Occipital lobe (tissue), 2 donors: ENCODE measurements around the gene ST6GAL1. TPM values are rescaled to one million over a fixed set of nuclear protein-coding genes. Genes with fewer than 3 reads are reported as not detected.

ENCODE experiments used
- DNase-seq: peaks from one replicate; lab custom pipeline; 2025; lab: John Stamatoyannopoulos, UW
- total RNA-seq: library from RNA; depleted of rRNA; stranded (reverse); fragments of >200 nt; gene quantifications from one replicate; pipeline ENCODE4 v1.2.3, GENCODE V29; 2014

Gene ST6GAL1
- total RNA-seq, 1 donor from 2014 or later = 39.6 TPM

DNA sequence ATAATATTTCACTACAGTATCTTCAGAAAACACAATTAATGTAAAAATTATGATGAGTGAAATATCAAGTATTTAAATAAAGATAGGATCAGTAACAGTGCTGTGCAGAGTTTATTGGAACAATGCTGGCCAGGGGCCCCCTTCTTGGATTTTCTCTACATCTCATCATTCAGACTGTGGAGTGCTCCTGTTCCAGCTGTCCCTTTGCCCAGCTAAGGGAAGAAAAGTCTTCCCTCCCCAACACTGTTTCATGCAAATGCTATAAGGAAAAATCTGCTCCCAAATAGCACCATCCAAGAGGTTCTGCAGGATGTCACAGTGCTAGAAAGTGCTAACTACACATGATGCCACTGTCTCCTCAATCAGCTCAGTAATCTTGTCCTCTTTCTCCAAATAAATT is 144.5 kb downstream of the ST6GAL1 start:
- DNase-seq = no peak

DNA sequence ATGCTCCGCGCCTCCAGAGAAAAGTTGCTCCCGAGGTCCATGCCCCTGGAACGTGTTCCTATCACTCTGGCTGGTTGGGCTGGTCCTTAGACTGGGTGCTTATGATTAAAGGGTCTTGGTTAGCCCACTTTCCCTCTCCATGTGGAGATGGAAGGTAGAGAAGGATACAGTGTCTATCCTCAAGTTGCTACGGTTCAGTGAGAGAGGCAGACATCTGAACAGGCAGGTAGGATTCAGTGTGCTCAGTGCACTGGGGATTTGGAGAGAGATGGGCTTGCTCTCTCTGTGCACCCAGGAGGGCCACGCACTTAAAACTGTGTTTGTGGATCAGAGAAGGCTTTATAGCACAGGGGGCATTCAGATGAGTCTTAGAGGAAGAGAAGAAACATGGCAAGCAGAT is 146.0 kb downstream of the ST6GAL1 start:
- DNase-seq = no peak

DNA sequence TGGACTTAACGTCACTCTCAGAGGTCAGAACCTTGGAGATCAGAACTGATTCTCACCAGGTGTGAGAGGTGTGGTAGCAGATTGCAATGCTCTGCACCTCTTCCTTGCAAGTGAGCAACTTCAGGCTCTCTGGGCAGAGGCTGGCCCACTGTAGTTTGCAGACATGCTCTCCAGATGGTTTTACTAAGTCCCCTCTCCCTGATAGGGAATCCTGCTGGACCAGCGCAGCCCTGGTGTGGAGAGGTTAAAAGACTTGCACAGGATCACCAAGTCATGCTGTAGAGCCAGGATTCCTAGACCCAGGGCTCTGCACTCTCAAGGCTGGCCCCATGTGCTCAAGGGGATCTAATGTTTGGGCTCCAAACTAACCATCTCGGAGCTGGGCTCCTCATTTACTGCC is 146.8 kb downstream of the ST6GAL1 start:
- DNase-seq = no peak

GRCh38 chr3:187077537-187077936 is 147.2 kb downstream of the ST6GAL1 start:
- no peak for DNase-seq

DNA sequence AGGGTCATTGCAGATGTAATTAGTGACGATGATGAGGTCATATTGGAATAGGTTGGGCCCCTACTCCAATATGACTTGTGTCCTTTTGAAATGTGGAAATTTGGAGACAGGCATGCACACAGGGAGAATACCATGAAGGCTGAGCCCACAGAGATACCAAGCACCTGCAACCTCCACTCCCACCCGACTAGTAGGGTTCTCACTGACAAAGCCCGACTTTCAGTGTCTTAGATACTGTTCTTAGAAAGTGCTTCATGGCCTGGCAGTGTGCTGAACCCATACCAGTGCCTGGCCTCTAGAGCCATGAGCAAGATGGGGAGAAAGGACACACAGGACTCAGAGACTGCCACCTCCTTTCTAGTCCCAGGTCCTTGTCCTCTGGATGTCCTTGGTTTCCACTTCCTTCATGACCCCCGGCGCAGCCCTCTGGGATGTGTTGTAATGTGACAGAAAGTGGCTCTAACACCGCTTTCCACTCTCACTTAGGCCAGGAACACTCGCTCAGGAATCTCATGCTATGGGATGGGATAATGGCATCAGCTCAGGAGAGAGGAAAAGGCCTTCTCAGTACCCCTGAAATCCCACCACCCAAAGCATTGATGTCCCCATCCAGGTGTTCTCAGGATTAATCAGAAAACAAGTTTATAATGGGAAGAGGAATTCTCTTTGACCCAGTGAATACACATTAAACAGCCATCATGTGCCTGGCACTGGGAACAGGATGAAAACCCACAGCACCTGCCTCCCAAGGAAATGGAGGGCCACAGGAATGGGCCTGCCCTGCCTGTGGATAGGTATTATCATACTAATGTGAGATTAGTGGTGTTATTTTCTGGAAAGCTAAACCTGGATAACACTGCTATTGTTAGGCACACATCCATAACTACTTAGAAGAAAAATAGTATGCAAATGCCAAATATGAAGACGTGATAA is 149.0 kb downstream of the ST6GAL1 start:
- DNase-seq = no peak

DNA sequence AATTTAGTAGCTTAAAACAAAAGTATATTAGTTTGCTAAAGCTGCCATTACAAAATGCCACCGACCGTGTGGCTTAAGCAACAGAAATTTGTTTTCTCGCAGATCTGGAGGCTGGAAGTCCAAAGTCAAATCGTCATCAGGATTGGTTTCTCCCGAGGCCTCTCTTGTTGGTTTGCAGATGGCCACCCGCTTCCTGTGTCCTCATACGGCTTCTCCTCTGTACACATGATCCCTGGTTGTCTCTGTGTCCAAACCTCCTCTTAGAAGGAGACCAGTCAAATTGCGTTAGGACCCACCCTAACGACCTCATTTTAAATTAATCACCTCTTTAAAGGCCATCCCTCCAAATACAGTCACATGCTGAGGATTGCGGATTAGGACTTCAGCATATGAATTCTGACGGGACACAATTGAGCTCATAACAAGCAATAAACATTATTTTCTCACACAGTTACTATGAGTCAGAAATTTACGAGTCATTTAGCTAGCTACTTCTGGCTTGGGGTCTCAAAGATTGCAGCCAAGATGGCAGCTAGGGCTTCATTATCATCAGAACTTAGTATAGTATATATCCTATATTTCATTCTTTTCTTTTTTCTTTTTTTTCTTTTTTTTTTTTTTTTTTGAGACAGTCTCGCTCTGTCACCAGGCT is 150.6 kb downstream of the ST6GAL1 start:
- DNase-seq = no peak

DNA sequence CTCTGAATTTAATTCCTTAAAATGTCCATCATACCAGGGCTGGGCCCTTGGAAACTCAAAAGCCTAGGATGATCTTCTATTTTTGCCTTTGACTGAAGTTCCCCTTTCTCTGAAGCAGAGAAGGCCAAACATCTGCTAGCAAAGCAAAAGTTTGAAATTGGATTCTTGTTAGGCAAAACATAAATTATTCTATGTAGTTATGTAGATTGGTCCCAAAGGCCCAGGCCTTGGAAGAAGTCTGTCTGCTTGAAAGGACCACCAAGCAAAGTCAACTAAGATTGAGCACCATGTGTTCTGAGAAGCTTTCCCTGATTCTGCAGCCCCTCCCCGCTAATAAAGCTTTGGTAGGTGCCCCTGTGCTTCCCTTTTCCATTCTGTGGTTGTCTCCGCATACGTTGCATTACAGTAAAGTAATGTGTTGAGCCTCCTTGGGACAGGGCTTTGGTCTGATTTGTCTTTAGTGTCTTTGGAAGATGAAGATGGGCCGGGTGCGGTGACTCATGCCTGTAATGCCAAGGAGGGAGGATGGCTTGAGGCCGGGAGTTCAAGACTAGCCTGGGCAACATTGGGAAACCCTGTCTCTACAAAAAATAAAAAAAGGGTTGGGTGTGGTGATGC is 152.5 kb downstream of the ST6GAL1 start:
- no peak for DNase-seq

DNA sequence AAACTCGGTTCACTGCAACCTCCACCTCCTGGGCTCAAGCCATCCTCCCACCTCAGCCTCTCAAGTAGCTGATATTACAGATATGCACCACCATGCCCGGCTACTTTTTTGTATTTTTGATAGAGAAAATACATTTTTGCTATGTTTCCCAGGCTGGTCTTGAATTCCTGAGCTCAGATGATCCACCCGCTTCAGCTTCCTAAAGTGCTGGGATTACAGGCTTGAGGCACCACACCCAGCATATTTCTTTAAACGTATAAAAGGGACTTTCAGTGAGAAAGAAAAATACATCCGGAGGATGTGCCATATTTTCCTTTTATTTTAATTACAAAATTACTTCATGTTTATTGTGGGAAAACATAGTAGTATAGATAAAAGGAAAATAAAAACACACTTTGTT is 153.8 kb downstream of the ST6GAL1 start:
- DNase-seq = no peak

DNA sequence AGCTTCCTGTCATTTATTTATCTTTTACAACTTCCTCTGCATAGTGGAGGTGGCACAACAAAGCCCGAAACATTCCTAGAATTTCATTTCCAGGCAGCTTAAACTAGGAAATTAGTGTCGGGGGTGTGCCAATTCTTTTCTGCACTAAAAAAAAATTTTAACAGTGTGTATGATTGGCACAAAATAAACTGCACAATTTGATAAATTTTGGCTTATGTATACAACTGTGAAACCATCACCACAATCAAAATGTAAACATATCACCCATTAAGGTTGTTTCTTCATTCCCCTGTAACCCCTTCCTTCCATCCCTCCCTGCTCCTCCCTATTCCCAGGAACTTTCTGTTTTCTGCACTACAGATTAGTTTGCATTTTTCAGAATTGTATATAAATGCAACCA is 154.3 kb downstream of the ST6GAL1 start:
- DNase-seq = no peak

GRCh38 chr3:187085021-187085666 is 154.8 kb downstream of the ST6GAL1 start:
- no peak for DNase-seq

DNA sequence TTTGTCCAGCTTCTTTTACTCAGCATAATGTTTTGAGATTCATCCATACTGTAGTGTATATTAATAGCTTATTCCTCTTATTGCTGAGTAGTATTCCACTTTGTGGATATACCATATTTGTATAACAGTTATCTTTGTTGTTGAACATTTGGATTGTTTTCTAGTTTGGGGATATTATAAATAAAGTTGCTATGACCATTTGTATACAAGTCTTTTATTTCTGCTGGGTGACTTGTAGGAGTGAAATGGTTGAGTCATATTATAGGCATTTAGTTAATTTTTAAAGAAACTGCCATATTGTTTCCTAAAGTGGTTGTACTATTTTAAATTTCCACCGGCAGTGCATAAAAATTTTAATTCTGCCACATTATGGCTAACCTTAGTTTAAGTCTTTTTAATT is 155.6 kb downstream of the ST6GAL1 start:
- no peak for DNase-seq

- DNase-seq = no peak
Measured at GRCh38 chr3:187086831-187087230, 156.5 kb downstream of the ST6GAL1 start.

DNA sequence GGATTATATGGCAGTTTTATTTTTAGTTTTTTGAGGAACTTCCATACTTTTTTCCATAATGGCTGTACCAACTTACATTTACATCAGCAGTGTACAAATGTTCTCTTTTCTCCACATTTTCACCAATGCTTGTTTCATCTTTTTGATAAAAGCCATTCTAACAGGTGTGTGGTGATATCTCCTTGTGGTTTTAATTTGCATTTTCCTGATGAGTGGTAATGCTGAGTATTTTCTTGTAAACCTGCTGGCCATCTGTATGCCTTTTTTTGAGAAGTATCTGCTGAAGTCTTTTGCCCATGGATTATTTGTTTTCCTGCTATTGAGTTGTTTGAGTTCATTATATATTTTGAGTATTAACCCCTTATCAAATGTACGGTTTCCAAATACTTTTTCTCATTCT is 158.4 kb downstream of the ST6GAL1 start:
- no peak for DNase-seq

GRCh38 chr3:187093320-187093719 is 163.0 kb downstream of the ST6GAL1 start:
- DNase-seq = no peak

GRCh38 chr3:187098923-187099512 is 168.7 kb downstream of the ST6GAL1 start:
- no peak for DNase-seq

GRCh38 chr3:187101184-187102072 is 171.1 kb downstream of the ST6GAL1 start:
- DNase-seq = no peak

- DNase-seq = no peak
Measured at GRCh38 chr3:187102073-187102634, 171.8 kb downstream of the ST6GAL1 start.

GRCh38 chr3:187103251-187103650 is 172.9 kb downstream of the ST6GAL1 start:
- DNase-seq = no peak

- no peak for DNase-seq
Measured at GRCh38 chr3:187104342-187104741, 174.0 kb downstream of the ST6GAL1 start.

GRCh38 chr3:187104933-187105332 is 174.6 kb downstream of the ST6GAL1 start:
- DNase-seq = no peak
